ENCODE data around the gene ATP5PD.
"Not testable (repeated sequence)": the region's sequence is repeated elsewhere in the genome, so short reads cannot be mapped to it uniquely, and the experiment has no call there.

Gene ATP5PD

DNA sequence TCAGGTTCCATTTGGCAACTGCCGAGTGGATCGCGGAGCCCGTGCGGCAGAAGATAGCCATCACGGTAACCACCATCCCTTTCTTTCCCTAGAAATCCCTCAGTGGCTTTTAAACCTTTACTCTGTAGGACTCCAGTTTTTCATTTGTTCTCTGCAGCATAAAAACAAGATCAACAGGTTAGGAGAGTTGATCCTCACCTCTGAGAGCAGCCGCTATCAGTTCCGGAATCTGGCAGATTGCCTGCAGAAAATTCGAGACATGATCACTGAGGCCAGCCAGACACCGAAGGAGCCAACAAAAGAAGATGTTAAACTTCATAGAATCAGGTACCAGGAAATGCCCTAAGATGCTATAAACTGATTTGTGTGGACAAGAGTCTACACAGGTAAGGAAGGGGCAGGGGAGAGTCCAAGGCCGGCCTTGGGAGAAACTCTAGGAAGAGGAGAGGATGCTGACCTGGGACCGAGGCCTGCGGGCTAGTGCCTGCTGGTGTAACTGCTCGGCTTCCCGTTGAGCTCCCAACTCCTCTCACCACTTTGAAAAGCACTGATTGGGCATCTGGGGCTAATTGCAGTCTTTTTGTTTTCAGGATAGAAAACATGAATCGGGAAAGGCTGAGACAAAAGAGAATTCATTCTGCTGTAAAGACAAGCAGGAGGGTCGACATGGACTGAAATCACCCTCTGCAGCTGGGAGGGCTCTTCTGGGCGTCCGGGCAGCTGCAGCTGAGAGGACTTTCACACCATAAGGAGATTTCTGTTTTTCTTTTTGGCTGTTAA lies 26.2 kb downstream of the ATP5PD start:
- DNase-seq (ENCODE audit: low spot score): no peak

DNA sequence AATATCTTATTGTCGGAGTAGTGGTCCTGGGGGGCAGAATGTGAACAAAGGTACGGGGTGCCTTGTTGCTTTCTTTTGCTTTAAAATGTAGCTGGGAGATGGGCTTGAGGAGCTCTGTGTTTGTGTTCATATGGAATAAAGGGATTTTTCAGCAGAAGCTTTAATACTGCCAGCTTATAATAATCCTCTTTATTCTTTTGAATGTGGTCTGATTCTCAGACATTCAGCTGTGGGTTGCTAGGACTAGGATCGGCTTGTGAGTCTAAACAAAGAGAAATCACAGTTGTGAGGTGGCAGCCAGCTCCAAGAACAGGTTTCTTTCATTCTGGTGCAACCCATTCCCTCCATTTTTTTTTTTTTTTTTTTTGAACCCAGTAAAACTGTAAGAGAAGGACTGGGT lies 27.1 kb downstream of the ATP5PD start:
- no peak for DNase-seq (ENCODE audit: low spot score)

- DNase-seq (ENCODE audit: low spot score): no peak
Measured at GRCh38 chr17:75019146-75019545, 27.6 kb downstream of the ATP5PD start.

DNA sequence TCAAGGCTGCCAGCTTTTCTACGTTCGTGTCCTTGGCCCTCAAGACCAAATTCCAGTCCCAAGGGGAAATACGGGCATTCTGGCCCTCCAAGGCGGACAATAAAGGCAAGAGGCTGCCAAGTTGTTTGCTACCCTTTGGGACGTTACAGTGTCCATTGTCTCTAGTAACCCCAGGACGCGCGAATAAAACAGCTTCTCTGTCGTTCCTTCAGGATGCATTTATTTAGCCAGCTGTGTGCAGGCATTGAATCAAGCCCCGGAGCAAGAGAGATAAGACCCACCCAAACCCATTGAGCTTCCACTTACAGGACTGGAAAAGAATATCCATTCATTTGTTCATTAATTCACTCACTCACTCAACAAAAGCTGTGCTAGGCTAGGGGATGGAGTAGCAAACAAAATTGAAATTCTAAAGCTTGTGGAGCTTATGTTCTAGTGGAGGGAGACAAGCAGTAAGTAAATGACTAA lies 33.6 kb downstream of the ATP5PD start:
- no peak for DNase-seq (ENCODE audit: low spot score)

- peak; percentile 74 for DNase-seq (ENCODE audit: low spot score)
Measured at GRCh38 chr17:75012346-75013091, 34.2 kb downstream of the ATP5PD start, which contains the start of gene MRPL58. TSS of gene MRPL58 (plus strand) at chr17:75012670. CDS start at chr17:75012687, 17 bp downstream.

- no peak for DNase-seq (ENCODE audit: low spot score)
Measured at GRCh38 chr17:75012096-75012345, 34.7 kb downstream of the ATP5PD start.

DNA sequence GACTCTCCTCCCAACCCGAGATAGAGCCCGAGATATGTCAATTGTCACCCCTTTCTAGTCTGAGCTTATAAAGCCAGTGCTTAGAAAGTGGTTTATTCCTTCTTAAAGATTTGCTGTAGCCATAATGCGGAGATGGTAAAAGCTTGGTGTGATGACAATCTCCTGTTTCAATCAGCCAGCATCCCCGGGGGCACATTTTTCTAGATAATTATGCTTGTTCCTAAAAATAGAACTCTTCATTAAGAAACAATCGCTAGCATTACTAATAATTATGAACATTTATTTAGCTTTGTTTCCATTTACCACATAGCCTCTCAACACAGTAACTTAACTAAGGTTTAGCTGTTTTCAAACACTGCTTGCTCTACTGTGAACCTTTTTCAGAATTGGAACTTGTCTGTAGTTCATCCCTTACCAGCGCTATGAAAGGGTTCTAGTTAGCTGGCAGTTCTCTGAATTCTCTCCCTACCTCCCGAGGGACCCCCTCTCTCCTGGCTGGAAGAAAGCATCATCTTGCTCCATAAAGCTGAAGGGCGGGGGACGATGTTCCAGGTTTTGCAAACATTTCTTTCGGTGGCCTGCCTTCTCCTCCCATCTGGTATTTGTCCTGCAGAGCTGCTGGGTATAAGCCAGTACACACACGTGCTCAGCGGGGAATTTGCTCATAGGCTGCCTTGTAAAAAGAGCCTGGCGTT lies 35.2 kb downstream of the ATP5PD start:
- peak; percentile 39 for DNase-seq (ENCODE audit: low spot score)

GRCh38 chr17:75010683-75011400 lies 35.9 kb downstream of the ATP5PD start:
- no peak for DNase-seq (ENCODE audit: low spot score)

- DNase-seq (ENCODE audit: low spot score): no peak
Measured at GRCh38 chr17:75009139-75009724, 37.5 kb downstream of the ATP5PD start.

- no peak for DNase-seq (ENCODE audit: low spot score)
Measured at GRCh38 chr17:75008373-75008772, 38.4 kb downstream of the ATP5PD start.

DNA sequence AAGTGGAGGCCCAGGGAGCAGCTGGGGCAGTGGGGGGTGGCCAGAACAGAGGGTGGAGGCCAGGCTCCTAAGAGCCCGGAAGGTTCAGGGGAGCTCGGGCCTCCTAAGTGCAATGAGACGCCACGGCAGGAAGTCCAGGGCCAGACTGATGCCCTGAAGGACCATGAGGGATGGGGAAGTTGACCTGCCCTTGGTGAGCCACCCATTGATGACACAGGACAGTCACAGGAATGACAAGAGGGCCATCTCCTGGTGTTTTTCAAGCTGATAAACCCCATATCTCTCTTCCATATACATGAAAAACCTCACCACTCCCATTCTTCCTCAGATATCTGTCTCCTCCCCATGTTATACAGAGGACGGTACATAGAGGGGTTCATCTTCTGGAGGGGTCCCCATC lies 40.1 kb downstream of the ATP5PD start:
- no peak for DNase-seq (ENCODE audit: low spot score)

DNA sequence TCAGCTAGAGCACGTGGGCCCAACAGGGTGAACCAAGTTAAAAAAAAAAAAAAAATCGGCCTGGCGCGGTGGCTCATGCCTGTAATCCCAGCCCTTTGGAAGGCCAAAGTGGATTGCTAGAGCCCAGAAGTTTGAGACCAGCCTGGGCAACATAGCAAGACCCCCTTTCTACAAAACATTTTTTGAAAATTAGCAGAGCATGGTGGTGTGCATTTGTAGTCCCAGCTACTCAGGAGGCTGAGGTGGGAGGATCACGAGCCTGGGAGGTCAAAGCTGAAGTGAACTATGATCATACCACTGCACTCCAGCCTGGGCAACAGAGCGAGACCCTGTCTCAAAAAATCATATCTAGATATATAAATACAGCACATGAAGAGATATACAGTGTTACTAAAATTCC lies 40.7 kb downstream of the ATP5PD start:
- not testable (repeated sequence) for DNase-seq (ENCODE audit: low spot score)

DNA sequence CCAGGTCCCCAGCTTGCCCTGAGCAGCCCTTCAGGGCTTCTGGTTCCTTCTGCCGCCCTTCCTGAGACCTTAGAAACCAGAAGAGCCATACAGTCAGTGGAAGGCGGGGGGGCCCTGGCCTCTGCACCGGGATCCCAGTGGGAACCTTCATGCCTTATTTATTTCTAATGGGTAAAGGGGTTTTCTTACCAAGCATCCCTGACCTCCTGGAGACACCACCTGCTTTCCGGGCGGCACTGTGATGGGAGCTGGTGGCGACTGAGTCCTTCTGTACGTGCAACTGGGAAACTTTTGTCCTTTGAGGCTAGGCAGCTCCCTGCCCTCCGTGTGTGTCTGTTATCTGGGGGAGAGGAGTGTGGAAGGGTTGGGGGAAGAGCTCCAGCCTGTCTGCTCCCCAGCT lies 41.5 kb downstream of the ATP5PD start:
- no peak for DNase-seq (ENCODE audit: low spot score)

- no peak for DNase-seq (ENCODE audit: low spot score)
Measured at GRCh38 chr17:75004371-75004770, 42.4 kb downstream of the ATP5PD start.

DNA sequence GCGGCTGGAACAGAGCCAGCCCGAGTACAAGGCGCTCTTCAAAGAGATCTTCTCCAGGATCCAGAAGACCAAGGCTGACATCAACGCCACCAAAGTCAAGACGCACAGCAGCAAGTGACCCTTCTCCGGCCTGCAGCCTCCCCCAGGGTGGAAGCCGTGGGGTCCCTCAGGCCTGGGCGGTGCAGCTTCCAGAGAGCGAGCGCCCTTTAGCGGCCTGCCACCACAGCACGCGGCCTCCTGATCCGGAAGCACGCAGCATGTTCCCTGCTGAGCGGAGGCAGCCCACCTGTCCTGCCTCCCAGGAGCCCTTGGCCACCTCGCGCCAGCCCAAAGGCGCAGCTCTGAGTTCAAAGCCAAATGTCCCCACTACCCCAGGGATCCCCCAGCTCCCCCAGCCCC lies 42.8 kb downstream of the ATP5PD start:
- DNase-seq (ENCODE audit: low spot score): no peak

DNA sequence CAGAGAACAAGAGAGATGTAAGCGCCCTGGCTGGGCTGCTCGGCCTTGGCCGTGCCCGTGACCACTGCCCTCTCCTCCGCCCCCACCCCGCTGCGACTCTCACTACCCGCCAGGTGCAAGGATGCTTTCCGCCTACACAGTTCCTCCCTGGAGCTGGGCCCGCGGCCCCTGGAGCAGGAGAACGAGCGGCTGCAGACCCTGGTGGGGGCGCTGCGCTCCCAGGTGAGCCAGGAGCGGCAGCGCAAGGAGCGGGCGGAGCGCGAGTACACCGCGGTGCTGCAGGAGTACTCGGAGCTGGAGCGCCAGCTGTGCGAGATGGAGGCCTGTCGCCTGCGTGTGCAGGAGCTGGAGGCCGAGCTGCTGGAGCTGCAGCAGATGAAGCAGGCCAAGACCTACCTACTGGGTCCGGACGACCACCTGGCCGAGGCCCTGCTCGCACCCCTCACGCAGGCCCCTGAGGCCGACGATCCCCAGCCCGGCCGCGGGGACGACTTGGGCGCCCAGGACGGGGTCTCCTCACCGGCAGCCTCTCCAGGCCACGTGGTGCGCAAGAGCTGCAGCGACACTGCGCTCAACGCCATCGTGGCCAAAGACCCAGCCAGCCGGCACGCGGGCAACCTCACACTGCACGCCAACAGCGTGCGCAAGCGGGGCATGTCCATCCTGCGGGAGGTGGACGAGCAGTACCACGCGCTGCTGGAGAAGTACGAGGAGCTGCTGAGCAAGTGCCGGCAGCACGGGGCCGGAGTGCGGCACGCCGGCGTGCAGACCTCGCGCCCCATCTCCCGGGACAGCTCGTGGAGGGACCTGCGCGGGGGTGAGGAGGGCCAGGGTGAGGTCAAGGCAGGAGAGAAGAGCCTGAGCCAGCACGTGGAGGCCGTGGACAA lies 43.5 kb downstream of the ATP5PD start:
- no peak for DNase-seq (ENCODE audit: low spot score)

- no peak for DNase-seq (ENCODE audit: low spot score)
Measured at GRCh38 chr17:75001915-75002843, 44.6 kb downstream of the ATP5PD start.

- no peak for DNase-seq (ENCODE audit: low spot score)
Measured at GRCh38 chr17:74999523-74999922, 47.2 kb downstream of the ATP5PD start.

GRCh38 chr17:74998783-74999182 lies 48.0 kb downstream of the ATP5PD start:
- DNase-seq (ENCODE audit: low spot score): no peak

DNA sequence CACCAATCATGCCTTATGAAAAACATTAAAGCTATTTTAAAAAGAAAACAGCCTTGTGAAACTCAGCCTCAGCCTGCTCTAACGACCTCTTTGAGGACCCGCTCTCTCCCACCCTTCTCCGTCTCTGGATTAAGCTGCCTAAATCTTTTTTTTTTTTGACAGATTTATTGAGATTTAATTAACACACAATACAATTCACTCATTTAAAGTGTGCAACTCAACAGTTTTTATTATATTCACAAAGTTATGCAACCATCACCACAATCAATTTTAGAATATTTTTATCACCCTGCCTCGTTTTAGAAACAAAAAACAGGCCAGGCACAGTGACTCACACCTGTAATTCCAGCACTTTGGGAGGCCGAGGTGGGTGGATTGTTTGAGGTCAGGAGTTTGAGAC lies 50.9 kb downstream of the ATP5PD start:
- no peak for DNase-seq (ENCODE audit: low spot score)

Measured in COLO829 (cell line).